NCI-H2171 (cell line): ENCODE results near the gene MRTFA.
"Not testable (repeated sequence)": the region's sequence is repeated elsewhere in the genome, so short reads cannot be mapped to it uniquely, and the experiment has no call there.

Experiments
- DNase-seq: peaks from one replicate; lab custom pipeline; 2025; lab: John Stamatoyannopoulos, UW

MRTFA gene

DNA sequence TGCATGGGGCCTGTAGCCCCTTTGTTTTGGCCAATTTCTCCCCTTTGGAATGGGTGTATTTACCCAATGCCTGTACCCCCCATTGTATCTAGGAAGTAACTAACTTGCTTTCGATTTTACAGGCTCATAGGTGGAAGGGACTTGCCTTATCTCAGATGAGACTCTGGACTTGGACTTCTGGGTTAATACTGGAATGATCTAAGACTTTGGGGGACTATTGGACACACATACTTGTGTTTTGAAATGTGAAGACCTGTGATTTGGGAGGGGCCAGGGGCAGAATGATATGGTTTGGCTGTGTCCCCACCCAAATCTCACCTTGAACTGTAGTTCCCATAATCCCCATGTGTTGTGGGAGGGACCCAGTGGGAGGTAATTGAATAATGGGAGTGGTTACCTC, 82.5 kb downstream of the MRTFA start:
- not testable (repeated sequence) for DNase-seq

DNA sequence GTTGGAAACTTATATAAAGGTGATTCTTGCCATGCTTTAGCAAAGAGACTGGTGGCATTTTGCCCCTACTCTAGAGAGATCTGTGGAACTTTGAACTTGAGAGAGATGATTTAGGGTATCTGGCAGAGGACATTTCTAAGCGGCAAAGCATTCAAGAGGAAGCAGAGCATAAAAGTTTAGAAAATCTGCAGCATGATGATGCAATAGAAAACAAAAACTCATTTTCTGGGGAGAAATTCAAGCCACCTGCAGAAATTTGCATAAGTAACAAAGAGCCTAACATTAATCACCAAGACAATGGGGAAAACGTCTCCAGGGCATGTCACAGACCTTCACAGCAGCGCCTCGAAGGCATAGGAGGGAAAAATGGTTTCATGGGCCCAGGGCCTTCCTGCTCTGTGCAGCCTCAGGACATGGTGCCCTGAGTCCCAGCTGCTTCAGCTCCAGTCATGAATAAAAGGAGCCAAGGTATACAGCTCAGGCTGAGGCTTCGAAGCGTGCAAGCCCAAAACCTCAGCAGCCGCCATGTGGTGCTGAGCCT, 83.4 kb downstream of the MRTFA start:
- DNase-seq, result no peak

DNA sequence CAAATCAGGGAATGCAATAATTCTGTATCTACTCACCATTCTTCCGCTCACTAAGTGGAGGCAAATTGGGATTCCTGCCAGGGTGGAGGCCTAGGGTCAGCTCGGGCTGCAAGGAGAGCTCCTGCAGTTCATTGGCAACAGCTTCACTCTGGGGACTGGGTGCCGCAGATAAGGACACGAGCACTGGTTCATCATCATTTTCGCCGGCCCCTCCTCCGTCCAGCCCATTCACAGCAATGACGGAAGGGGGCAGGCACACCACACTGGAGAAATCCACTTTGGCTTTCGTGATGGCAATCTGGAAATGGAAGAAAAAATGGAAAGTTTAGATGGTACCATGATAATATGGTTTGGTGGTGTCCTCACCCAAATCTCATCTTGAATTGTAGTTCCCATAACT, 84.4 kb downstream of the MRTFA start:
- no peak for DNase-seq

DNA sequence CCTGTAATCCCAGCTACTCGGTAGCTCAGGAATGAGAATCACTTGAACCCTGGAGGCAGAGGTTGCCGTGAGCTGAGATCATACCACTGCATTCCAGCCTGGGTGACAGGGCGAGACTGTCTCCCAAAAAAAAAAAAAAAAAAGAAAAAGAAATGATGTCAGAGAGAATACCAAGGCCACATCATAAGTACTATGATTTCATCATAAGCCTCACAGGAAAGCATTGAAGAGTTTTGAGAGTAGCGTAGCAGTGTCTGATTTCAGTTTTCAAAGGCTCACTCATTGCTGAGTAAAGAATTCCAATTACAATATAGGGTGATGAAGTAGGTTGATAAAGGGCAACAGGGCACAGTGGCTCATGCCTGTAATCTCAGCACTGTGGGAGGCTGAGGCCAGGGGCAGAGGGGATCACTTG, 88.8 kb downstream of the MRTFA start:
- DNase-seq, result no peak

DNA sequence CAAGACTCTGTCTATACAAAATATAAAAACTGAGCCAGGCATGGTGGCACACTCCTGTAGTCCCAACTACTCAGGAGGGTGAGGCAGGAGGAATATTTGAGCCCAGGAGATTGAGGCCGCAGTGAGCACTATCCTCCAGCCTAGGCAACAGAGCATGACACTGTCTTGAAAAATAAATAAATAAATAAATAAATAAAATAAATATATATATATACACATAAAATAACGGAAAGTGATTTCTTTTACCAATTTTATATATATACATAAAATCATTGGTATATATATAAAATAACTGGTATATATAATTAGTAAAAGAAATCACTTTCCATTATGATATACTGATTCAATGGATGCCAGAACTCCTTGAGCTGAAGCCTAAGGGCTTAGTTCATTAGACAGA, 91.8 kb downstream of the MRTFA start:
- DNase-seq, result no peak

DNA sequence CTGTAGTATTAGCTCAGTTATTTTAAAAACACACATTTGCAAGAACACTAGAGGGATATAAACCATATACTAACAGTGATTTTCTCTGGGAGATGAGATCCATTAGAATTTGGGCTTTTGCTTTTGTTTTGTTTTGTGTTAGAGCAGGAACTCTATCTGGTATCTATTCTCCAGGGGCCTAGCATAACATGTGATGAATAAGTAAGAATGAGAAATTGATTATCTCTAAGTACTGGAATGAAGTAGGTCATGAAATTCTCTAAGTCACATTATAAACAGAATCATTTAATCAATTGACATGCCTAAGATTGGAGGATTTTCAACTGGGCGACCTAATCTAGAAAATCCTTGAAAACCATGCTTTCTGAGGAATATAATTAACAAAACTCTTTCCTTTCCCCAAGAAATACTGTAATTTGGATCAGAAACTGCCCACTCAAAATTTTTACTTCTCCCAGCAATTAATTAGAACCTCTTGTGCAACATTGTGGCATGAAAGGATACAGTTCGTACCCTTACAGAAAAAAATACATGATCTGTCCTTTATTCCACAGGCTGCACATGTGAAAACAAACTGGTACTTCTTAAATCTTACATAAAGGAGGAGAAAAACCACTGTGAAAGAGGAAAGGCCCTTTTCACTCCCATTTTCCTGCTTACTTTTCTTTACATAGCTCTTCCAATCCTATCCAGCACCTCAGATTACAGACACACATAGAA, 93.5 kb downstream of the MRTFA start:
- no peak for DNase-seq

DNA sequence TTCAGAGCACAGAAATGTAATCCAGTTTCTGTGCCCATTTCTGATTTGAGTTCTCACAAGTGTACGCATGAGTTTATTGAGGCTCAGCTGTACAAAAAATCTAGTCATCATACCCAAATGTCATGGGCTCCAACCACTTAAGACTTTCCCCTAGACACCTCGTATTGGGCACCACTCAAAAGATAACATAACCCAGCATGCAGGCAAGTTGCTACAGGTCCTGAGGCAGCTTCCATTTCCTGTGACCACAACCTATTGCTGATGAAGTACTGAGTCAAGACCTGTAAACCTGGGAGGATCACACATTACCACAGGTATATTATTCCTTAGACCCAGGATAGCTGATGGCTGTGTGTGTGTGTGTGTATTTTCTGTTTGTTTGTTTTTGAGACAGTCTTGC, 95.2 kb downstream of the MRTFA start:
- DNase-seq, result no peak

DNA sequence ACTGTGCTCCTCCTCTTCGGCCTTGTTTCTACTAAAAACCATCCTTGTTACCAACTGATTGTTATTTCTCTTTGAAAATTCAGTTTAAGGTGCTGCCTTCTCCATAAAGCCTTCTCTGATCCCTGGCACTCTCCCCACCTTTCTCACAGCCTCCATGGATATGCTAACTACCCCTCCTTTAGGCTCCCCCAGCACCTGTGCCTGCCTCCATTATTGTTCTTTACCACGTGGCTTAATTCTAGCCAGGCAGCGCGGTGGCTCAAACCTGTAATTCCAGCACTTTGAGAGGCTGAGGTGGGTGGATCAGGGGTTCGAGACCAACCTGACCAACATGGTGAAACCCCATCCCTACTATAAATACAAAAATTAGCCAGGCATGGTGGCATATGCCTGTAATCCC, 96.3 kb downstream of the MRTFA start:
- DNase-seq, result no peak

DNA sequence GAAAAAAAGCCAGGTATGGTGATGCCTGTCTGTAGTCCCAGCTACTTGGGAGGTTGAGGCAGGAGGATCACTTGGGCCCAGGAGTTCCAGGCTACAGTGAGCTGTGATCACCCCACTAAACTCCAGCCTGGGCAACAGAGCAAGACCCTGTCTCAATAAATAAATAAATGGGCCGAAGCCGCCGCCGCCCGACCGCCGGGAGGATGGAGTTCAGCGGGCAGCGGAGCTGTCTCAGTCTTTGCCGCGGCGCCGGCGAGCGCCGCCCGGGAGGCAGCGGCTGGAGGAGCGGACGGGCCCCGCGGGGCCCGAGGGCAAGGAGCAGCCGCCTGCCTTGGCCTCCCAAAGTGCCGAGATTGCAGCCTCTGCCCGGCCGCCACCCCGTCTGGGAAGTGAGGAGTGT, 100.4 kb downstream of the MRTFA start:
- not testable (repeated sequence) for DNase-seq

DNA sequence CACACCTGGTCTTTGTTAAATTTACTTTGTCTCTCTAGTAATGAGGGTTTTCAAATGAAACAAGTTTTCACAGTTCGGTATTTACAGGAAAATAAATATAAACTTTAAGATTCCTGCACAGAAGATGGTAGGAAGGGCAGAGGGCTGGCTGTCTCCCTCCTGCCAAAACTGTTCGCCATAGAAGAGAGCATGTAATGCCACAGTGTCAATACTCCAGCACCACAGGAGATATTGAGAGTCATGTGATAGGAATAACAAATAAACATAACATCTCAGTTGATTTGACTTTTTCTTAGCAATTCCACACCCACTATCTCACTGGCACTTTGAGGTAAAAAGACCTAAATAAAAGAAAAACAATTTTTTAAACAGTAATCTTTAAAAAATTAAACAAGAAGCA, 100.9 kb downstream of the MRTFA start:
- DNase-seq, result no peak

DNA sequence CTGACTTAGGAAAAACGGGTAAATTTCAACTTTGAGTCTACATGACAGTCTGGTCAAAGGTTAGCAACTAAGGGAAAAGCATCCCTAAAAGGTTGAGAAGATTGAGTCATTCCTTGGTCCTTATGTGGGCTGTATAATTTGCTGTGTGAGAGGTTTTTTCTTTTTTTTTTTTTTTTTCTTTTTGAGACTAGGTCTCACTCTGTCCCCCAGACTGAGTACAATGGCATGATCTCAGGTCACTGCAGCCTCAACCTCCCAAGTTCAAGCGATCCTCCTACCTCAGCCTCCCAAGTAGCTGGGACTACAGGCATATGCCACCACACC, 101.4 kb downstream of the MRTFA start:
- no peak for DNase-seq

DNA sequence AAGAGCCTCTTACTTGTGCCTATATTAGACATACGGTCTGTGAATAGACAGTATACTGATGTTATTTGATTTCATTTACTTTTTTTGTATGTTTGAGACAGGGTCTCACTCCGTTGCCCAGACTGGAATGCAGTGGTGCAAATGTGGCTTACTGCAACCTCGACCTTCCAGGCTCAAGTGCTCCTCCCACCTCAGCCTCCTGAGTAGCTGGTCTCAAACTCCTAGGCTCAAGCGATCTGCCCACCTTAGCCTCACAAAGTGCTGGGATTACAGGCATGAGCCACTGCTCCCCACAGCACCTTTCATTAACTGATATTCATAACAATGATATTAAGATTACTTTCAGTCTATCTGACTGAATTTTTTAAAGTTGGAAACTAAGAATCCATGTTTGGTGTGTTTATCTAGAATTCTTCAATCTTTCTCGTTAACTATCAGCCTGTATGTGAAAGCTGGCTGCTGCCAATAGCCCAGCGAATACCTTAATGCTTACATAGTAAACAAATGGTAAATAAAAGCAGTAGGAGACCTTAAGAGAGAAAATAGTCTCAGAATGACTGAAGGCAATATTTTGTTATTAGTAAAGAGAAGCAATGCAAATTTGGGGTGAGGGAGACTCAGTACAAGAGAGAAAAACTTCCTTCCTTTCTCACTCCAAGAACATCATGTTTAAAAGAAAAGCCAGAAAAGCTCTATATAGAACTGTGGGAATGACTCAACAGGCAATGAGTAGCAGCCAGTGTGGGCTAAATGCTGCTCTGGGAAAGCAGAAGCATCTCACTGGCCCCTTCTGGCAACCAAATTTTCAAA, 101.9 kb downstream of the MRTFA start:
- no peak for DNase-seq

DNA sequence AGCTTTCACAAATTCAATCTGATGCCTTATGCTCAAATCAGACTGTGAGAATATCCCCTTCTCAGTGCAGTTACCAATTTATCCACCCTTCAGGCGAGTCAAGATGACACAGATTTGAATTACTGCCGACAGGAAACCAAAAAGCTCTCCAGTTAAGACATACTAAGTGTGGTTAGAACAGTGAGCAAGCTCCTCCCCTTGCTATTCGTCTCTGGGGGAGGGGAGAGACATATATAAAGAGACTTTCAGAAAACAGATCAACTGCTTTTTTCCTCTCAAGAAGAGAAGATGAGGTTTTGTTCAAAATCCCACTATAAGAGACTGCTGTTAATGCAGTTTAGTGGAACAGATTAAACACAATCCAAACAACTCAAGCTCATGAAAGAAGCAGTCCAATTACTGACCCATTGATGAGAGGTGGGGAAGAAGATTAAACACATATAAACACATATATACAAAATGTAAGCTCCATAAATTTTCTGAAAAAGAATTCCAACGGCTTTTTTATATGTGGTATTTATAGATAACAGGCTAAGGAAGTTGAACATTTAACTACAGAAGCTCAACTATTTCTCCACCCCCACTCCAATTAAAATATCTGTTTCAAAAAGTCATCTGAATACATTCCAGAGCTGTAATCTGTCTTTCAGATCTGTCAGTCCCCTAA, 102.7 kb downstream of the MRTFA start:
- DNase-seq, result no peak

DNA sequence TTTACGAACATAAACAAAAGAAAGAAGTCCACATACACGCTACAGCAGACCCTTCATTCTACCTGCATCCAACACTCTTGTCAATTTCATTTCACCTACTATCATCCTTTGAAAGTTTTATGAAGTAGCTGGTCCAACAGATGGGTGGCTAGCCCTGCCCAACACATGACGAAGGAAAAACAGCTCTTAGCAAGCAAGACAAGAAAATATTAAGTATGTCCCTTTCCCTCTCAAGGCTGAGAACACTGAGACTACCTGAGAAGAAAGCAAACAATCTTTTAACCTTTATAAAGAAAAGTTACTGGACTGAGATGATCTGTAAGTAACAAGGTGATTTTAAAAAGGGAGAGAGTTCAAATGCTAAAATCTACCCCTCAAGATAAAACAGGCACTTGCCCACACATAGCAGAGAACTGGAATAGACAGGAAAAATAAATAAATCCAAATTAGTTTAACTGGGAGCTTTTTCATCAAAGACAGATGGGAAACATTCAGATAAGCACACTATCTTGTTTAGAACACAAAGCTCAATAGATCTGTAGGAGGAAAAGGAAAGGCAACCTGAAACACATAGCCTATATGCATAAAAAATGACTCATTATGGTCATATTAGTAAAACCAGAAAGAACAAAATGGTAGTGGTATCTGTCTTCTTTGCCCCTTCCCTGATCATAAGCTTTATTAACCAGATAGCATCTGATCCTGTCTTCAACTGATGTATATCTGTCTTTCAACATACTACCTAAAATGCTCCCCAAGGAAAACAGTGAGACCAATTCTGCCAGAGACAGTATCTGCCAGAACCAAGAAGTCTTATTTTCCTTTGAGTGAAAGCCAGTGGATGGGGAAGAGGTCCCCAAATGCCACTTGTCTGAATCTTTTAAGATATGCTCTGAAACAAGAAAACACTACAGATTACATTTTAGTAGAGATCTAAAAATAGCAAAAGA, 104.3 kb downstream of the MRTFA start:
- no peak for DNase-seq

DNA sequence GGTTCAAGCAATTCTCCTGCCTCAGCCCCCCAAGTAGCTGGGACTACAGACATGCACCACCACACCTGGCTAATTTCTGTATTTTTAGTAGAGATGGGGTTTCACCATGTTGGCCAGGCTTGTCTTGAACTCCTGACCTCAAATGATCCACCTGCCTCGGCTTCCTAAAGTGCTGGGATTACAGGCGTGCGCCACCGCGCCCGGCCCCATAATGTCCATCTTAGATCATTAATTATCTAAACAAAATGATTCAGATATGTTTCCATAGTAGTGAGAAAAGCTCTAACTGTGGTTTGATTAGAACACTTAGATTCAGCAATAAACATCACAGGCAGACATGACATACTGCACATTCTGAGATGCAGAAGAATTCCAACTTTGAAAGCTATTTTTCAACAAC, 106.1 kb downstream of the MRTFA start:
- not testable (repeated sequence) for DNase-seq

DNA sequence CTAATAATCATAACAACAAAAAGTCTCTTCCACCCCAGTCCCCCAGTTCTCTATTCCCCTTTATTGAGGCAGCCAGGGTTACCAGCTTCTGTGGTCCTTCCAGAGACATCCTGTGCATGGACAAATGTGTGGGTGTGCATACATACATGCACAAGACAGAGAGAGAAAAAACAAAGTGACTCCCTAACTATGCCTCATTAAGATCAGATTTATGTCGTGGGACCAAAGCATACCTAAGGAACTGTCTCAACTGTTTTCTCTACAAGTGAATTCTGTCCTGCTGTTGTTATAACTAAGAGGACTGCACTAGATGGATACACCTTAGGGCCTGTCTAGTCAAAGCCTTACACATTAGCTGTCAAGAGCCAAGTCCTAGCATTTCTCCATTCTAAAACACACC, 106.7 kb downstream of the MRTFA start:
- no peak for DNase-seq

DNA sequence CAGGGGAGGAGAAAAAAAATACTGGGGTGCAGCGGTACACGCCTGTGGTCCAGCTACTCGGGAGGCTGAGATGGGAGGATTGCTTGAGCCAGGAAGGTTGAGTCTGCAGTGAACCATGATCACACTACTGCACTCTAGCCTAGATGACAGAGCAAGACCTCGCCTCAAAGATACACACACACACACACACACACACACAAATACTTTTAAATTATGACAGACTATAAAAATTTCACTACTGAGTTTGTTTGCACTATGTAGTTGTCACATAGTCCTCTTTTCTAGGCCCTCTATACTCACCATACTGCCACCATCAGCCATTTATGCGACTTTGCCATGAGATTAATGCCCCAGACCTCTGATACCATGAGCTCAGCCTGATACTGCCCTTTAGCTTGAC, 109.6 kb downstream of the MRTFA start:
- DNase-seq, result no peak

DNA sequence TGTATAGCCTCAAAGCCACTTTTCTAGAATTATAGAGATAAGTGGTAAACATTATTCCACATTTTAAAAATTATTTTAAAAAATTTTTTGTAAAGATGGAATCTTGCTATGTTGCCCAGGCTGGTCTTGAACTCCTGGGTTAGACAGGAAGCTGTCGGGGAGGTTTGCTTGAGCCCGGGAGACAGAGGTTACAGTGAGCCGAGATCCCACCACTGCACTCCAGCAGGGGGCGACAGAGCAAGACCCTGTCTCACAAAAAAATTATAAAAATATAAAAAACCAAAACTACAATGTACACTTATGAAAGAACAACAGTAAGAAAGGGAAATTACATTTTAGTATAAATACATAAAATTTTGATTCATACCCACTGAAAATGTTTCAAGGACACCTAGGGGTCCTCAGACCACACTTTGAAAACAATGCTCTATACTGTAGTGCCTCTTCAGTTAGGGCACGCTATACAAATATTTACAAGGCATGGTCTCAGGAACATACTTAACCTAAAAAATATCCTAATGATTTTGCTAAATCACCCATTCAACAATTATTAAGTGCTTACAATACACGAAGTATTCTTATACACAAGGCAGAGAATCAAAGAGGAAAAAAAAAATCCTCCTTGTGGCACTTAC, 111.2 kb downstream of the MRTFA start:
- no peak for DNase-seq

DNA sequence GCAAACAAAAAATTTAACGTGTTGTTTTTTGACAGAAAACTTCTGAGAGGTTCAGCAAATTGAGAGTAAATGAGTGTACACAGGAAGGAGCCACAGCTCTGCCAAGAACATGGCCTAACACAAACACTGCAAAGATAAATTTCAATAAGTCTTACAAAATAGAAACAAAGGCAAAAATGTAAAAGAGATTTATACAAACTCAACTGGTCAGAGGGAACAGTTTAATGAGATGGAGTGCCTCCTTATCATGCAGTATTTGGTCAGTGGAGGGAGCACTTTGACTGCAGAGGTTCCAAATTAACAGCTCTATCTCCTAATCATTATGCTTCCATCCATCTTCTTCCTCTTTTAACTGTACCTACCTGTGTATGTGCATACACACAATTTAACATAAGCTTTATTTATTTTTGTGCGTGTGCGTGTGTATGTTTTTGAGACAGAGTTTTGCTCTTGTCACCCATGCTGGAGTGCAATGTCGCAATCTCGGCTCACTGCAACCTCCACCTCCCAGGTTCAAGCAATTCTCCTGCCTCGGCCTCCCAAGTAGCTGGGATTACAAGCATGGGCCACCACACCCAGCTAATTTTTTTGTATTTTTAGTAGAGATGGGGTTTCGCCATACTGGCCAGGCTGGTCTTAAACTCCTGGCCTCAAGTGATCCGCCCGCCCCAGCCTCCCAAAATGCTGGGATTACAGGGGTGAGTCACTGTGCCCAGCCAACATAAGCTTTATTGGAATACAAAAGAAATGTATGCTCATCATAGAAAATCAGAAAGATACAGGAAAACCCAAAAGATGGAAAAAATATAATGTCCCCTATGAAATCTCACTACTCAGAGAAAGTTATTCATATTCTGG, 111.9 kb downstream of the MRTFA start:
- DNase-seq, result no peak

DNA sequence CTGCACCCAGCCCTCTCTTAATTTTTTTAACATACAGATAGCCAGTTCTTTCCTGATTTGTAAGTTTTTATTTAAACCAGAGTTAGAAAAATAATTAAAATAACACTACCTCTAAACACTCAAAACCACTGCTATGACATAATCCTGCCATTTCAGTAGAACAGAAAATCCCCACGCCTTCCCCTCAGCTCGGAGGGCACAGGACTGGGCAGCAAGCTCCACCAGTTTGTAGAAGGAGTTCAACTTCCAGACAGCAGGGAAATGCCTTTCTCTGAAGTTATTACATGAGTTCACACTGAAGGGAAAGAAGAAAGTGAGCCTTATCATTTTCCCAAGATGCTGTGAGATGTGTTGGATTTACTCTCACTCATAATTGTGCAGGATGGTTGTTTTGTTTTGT, 114.4 kb downstream of the MRTFA start:
- no peak for DNase-seq
